GM18519 (cell line): Measurements from ENCODE around the gene POLR2F.

Source experiments
- ATAC-seq: cut with Tn5 transposase; IDR thresholded peaks from one replicate; pipeline ENCODE4 v1.9.1; 2021; ENCODE audit warnings: mild to moderate bottlenecking, moderate library complexity; ENCODE audit not compliant: unreplicated experiment, low FRiP score

The POLR2F gene

DNA sequence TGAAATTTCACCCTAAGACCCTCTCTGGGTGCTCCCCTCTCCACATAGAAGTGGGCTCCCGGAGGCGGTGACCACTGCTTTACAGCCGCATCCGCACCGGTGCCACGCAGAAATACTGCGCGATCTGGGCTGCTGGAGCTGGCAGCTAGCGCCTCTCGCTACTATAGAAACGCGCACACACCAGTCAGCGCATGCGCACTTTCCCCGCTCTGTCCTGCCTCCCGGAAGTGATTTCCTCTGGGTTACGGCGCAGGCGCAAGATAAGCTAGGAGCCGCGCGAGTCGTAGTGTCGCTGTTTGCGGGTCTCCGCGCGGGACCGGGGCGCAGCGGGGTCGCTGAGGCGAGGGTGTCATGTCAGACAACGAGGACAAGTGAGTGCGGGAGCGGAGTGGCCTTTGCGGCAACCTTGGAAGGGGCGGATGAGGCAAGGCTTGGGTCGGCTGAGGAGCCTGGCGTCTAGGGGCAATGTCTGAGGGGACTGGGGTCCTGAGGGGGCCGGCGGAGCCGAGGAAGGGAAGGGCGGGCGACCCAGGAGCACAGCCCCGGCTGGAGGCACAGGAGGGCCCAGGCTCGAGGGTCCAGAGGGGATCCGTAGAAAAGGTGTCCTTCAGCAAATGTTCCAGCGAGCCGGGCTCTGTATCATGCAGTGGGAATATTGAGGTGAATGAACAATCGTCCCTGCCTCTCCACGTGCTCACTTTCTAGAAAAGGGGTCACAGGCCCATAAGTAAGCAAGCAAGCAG is at the start of gene POLR2F, which contains the start of gene C22orf23:
POLR2F (plus strand) TSS at position 263 of the 743 bp plus-strand sequence; CDS start at position 352, 89 bp downstream.
C22orf23 (minus strand) TSS at position 165 of the 743 bp plus-strand sequence. CDS start 452 bp downstream, outside the sequence.
- peak; percentile 80 for ATAC-seq

DNA sequence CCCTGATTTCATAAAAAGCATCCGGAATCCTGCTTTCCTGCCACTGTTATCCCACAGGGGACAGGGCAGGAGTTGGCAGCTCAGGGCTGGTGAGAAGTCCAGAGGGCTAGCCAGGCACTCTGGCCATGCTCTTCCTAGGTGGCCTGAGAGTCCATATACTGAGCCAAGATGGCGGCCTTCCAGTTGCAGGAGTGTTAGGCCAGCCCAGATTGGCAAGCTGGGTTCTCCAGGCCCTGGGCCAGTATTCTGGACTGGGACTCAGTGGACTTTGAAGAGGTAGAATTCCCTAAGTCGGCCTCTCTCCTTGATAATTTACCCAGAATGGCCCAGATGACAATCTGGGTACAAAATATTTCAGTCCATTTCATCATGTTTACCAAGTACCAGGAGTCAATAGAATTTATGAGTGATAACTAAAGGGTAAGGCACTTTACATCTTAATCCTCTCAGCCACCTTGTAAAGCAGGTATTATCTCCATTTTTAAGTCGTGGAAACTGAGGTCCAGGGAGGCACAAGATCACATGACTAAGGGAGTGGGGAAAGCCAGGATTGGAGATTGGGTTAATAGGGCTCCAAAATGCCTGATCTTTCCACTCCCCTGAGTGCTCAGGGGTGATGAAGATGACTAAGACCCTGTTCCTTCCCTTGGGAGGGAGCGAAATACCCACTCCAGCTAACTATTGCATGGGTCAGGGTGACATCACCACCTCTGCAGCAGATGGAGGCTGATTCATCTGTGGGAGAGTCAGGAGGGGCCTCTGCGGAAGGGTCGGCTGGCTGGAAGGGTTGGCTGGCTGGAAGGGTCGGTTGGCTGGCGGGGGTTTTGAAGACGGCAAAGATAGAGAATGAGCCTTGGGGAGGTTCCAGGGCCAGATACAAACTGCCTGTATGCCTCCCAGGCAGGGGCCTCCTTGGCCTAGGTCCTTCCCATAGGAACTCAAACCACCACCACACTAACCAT is 48.6 kb upstream of the POLR2F start:
- no peak for ATAC-seq

DNA sequence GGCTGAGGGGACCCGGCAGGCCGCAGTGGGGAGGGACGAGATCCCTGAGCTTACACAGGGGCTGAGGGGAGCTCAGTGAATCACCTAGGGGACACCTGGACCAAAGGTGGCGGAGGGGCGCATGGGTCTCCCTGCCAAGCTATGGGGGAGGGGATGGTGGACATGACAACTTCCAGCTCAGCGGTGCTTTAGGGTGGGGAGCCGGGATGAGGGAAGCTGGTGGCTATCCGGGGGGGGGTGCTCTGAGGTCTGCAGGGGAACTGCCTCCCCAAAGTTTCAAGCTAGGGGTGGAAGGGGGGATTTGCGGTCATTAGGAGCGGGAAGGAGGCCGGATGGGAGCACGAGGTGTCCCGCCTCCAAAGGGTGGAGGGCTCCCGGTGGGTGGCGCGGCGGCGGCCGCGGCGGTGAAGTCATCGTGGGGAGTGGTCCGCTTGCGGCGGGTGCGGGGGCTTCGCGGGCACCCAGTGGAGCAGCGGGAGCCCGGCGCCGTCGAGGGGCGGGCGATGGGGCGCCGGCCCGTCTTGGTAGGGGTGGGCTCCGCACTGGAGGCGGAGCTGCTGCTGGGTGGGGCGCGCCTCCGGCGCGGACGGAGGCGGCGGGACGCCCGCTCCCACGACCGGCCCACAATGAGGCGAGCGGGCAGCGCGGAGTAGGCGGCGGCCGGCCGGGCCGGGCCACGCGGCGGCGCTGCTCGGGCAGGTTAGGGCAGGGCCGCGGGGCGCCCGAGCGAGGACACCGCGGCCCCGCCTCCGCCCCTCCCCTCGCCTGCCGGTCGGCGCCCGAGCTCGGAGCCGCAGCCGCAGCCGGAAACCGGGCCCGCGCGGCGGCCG is 47.8 kb upstream of the POLR2F start, which contains the start of gene MICALL1:
MICALL1 (plus strand) TSS at position 764 of the 830 bp plus-strand sequence. CDS start 126 bp downstream, outside the sequence.
- ATAC-seq, result peak; percentile 60

DNA sequence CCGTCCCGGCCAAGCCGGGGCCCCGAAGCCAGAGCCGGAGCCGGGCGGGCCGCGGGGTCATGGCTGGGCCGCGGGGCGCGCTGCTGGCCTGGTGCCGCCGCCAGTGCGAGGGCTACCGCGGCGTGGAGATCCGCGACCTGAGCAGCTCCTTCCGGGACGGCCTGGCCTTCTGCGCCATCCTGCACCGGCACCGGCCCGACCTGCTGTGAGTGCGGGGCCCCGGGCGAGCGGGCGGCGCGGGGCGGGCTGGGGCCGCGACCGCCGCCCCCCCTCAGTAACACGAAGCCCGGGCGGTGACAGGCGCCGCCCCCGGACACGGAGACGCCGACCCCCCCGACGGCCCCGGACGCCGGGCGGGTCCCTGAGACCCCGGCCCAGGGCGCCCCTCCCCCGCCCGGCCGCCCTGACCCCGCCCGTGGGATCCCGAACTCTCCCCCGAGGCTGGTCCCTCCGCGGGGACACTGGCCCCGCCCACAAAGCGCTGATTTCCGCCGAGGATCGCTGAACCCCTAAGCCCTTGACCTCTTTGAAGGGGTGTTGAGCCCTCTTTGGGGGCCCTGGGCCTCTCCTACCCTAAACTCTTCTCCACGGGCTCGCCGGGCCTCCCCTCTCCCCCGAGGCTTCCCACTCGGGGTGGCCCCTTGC is 47.0 kb upstream of the POLR2F start:
- ATAC-seq, result peak; percentile 14

DNA sequence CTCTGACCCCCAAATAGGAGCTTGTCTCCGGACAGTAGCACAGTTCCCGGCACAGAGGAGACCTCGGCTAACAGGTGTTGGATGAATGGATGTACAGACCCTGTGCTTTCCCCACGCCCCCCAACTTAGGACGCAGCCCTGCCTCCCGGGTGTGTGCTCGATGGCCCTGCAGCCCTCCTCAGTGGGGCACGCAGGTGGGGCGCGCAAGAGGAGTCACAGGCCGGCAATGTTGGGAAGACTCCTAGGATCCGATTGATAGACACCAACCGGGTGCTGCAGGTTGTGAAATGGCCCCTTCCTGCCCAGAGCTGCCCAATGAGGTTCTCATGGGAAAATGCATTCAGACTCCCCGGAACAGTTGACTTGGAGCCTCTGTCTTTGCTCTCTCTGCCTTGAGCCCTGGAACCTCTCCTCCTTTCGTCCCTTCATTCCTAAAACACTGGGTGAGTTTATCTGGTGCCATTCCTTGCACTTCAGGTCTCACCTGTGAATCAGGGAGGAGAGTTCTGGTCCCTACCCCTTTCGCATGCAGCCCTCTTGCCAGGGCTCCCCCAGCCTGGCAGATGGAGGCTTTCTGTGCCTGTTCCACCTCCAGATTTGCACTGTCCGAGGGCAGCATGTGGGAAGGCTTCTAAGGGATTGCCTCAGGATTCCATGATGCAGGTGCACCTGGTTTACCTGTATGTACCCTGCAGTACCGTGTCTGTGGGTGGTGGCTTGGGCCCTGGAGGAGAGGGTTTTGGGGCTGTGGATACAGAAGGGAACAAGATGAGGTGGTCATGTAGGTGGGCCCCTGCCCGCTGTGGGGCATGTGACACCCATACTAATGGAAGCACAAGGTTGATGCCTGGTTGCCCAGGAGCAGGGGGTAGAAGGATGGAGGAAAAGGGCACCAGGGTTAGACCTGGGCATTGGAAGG is 46.2 kb upstream of the POLR2F start:
- no peak for ATAC-seq

DNA sequence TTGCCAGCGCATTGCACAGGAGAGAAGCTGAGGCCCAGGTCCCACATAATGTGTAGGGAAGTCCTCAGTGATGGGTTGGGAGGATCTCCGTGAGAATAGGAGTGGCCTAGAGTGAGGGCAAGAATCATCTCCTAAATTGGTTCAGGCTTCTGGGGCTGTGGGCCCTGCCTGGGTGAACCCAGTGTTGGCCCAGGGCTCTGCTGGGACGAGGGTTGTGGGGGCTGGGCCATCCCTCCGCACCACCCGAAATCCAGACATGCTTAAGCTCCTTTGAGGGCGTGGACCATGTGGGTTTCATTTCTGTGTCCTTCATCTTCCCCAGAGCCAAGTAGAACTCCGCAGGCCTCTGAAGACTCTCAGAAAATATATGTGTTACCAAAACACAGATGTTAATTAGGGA is 43.7 kb upstream of the POLR2F start:
- ATAC-seq, result no peak

DNA sequence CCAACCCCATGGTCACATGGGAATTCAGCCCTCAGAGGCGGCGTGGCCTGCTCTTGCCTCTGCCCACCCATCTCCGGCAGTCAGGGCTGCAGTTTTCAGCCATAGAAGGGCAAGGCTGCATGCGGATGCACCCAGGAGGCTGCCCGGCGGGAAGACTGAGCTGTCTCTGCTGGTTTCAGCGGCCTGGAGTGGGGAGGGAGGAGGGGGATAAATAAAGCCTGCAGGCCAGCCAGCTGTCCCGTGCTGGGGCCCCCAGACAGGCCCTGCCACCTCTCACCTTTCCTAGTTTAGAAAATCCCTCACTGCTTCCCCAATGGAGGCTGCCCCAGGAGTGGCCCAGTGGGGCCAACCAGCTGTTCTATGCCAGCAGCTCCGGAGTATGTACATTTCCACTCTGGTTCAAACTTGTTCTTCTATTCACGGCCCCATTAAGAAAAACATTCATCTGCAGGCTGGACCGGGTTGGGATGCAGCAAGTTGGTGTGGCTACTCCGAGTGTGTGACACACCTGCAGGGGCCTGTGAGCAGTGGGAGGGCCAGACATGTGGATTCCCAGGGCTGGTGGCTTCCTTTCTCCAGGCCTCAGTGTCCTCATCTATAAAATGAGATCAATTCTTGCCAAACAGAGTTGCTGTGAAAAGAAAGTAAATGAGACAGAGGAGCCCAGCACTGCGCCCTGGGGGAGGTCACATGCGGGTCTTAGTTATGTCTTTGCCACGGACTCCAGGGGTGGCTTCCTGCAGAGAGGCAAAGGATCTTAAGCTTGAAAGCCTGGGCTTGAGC is 42.4 kb upstream of the POLR2F start:
- ATAC-seq, result no peak

DNA sequence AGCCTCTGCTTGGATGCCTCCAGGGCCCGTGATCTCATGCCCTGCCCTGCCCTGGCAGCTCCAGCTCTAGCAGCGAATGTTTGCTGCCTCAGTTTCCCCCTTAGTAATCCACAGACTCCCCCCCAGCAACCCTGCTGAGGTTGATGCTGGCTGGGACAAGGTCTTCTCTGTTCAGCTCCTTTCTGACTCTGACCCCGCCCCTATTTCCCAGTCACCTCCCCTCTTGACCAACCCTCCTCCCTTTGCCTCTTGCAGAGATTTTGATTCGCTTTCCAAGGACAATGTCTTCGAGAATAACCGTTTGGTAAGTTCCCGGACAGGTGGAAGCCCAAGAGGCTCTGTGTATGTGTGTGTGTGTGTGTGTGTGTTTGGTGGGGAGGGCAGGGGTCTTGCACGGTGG is 41.8 kb upstream of the POLR2F start:
- no peak for ATAC-seq

DNA sequence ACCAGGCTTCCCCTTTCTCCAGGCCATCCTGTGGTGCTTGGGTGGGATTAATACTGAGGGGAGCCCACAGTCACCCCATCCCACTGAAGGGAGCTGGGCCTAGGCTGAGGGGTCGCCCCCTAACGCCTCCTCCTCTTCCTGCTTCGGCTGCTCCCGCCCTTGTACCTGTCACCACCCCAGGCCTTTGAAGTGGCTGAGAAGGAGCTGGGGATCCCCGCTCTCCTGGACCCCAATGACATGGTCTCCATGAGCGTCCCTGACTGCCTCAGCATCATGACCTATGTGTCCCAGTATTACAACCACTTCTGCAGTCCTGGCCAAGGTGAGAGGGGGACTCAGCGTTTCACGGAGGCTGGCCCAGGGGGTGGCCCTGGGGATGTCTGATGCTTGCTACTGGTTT is 41.3 kb upstream of the POLR2F start:
- no peak for ATAC-seq

DNA sequence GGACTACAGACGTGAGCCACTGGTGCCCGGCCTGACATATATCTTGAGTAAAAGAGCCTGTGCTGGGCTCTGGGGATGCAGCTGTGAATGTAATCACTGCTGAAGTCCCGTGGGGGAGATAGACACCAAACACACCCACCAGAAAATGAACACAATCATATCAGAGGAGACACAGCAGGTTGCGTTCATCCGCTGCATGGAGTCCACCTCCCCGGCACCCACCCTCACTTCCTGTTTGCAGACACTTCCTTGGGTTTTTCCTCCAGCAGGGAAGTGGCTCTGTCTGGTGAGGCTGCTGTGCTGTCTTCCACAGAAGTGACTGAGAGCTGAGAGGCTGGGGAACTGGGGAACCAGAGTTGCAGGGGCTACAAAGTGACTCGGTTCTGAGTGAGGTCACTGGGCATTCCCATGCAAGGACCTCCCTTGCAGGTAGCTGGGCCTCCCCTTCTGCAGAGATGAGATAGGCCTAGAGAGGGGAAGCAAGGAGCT is 40.2 kb upstream of the POLR2F start:
- ATAC-seq, result no peak

DNA sequence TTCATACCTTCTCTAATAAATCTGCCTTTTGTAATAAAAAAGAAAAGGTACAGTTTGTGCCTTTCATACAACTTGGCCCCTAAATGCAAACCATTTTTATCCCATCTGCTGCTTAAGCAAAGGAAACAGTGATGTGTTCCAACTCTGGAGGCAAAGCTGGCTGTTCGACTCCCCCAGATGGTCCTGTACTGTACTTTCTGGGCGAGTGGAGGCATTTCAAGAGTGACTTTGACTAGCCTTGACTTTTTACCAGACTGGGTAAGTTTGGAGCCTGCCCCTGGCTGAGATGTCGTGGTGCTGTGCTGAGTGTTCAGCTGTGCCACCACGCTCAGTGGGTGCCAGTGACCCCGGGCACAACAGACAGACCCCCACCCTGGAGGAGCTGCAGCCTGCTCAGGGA is 37.2 kb upstream of the POLR2F start:
- ATAC-seq, result no peak

DNA sequence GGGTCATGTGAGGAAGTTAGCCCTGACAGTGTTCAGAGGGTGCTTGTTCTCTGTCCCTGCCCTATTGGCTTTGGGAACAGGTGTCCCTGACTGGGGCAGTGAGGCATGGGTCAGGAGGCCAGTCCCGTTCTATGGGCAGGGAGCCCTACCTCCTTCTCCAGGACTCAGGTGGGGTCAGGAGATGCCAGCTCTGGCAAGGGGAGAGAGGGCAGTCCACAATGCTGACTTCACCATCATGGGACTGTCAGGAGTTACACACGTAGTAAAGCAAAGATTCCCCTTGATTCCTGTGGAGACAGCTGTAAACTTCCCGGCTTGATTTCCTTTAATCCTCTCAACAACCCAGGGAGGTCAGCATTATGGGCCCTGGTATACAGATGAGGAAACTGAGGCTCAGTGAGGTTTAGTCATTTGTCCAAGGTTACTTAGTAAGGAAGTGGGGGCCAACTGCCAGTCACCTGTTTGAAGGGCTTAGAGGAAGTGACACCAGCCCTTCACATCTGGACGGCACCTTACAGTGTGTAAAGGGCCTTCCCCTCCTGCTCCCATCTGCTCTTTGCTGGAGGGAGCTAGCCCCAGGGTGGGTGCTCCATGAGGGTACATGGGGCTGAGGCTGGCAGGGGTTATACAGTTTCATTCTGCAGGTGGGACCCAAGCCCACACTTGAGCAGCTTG is 35.5 kb upstream of the POLR2F start:
- no peak for ATAC-seq

DNA sequence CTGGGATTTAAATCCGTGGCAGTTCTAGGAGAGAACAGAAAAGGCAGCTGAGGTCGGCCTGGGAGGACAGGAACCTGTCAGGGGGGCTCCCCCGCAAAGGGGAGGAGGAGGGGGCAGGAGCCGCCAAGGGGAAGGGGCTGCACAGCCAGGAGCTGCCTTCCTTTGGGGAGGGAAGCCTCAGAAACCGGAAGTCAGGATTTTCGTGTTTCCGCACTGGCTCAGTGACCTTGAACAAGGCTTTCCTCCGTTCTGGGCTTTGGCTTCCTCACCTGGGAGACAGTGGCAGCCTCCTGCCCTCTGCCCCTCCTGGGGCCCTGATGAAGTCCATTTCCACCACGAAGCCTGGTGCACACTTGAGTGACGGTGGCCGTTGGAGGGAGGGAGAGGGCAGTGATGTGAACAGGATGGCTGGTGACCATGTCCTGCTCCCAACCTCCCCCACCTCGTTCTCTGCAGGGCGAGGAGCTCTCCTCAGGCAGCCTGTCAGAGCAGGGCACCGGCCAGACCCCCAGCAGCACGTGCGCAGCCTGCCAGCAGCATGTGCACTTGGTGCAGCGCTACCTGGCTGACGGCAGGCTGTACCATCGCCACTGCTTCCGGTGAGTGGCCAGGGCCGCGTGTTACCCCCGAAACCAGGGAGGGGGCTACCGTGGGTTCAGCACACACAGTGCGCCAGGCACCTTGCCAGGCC is 34.8 kb upstream of the POLR2F start:
- no peak for ATAC-seq

DNA sequence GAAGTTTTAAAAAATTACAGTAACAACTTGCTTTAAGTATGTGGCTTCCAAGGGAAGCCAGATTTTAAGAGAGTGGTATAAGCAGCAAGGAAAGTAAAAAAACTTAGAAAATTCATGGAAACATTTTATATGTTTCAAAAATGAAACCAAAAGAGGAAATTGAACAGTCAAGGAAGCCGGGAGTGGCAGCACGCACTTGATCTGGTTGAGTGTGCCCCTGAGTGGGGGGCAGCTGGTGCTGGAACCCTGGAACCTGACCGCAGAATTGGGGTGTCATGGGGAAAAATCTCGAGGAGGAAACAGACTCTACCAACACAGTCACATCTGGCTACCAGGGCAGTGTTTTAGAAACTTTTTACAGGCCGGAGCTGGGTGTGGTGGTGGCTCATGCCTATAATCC is 33.4 kb upstream of the POLR2F start:
- no peak for ATAC-seq

DNA sequence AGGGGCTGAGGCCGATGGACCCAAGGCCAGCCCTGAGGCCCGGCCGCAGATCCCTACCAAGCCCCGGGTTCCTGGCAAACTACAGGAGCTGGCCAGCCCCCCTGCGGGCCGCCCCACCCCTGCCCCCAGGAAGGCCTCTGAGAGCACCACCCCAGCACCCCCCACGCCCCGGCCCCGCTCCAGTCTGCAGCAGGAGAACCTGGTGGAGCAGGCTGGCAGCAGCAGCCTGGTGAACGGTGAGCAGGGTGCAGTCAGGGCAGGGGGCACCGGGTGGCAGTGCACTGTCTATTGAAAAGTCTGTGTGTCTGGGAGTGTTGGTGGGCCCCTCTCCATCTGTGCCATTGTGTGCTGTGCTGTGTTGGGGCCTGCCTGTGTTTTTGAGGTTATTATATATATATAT is 31.3 kb upstream of the POLR2F start:
- ATAC-seq, result no peak

DNA sequence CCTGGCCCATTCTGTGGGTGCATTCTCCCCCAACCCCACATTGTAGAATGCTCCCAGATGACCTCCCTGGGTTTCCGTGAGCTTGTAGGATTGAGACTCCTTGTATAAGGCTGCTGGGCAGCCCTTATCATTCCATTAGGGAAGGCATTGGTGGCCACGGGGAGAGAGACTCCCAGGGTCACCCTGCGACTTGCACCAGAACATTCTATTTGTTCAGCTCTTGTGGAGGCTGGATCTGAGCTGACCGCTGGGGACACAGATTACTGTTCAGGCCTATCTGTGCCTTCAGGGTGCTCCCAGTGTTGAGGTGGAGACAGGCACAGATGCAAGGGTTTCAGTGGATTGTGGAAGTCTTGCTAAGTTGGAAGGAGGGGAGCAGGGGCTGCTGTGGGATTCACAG is 29.6 kb upstream of the POLR2F start:
- no peak for ATAC-seq
